OCI-LY3 (cell line): ENCODE results near the gene ARMC8.

Experiments used
- CTCF ChIP-seq: fragments of 200-600, 300-600 bp; sonication (generic); IDR thresholded peaks from 2 replicates; pipeline ENCODE4 v1.5.1; 2014; ENCODE audit warnings: antibody characterized with exemption, low read length, low read depth
- EZH2phosphoT487 ChIP-seq: fragments of 200-600 bp; shearing (Covaris generic); IDR thresholded peaks from 2 replicates; pipeline ENCODE4 v1.6.1; 2018; ENCODE audit warnings: antibody characterized with exemption, mixed run types, low read depth

DNA sequence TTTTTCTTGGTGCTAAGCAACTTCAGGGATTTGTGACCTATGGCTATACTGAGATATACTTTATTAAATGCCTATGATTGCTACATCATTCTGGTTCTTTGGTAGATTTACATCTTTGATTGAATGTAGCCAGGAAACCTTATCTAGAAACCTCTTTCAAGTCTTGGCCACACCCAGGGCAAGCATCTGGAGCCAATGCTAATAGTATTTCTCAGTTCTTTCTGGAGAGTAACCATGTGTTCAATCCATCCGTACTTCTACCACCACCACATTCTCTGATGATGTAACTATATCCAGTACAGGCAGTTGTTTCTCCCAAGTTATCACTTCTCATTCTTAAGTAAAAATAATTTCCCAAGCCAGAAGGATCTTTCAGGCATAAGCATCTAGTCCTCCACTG lies 73.5 kb downstream of the ARMC8 start:
- TF ChIP-seq CTCF: no peak
- no peak for TF ChIP-seq EZH2phosphoT487
